Mammary epithelial cell (primary cell): ENCODE measurements around the gene DDX42.

Source experiments
- EZH2 ChIP-seq: IDR thresholded peaks from 2 replicates; pipeline ENCODE4 v1.6.1; 2012; ENCODE audit warnings: low read length, inconsistent platforms, borderline replicate concordance
- TF ChIP-seq, protein P1 (sequence below), 2 donors: IDR thresholded peaks in 1 of 2; conservative IDR thresholded peaks in 1 of 2; 2 replicates each; pipeline ENCODE4 v1.5.1; 2011 to 2012; ENCODE audit warnings: inconsistent platforms in 2 of 2, low read length in 2 of 2, mild to moderate bottlenecking in 2 of 2, control low read depth in 1 of 2, low read depth in 1 of 2; ENCODE audit not compliant: insufficient read depth in 1 of 2; ENCODE audit errors: extremely low read depth in 1 of 2

DNA sequence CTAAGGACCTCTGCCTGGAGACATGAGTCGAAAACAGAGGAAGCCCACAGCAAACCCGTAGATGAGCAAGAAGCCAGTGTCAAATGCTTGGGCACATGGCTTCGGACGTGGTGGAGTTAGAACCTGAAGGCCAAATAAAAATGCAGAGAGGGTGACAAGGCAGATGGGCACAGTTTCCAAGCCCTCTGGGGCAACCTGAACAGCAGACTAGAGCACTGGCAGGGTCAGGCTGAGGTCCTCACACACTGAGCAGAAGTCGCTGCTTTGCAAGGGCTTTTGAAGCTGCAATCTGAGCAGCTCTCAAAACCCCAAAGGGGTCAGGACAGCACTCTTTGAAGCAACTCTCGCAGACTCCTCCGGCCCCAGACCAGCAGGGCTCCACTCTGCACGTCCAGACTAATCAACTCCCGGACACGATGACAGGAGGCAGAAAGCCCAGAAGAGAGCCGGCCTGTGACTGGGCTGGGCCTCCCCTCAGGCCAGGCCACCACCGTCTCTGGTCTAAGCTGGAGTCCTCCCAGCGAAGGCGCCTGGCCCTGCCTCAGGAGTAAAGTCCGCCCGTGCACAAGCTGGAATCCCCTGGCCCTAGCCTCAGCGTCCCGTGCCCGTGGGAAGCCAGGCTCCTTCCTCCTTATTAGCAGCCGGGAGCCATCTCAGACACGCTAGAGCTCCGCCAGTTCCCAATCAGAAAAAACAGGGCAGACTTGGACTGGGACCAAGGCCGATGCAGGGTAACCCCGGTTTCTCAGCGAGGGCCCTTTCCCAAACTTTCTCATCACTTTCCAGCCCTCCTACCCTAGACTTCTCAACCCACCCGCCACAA lies 67.6 kb downstream of the DDX42 start:
- TF ChIP-seq, protein P1, sequence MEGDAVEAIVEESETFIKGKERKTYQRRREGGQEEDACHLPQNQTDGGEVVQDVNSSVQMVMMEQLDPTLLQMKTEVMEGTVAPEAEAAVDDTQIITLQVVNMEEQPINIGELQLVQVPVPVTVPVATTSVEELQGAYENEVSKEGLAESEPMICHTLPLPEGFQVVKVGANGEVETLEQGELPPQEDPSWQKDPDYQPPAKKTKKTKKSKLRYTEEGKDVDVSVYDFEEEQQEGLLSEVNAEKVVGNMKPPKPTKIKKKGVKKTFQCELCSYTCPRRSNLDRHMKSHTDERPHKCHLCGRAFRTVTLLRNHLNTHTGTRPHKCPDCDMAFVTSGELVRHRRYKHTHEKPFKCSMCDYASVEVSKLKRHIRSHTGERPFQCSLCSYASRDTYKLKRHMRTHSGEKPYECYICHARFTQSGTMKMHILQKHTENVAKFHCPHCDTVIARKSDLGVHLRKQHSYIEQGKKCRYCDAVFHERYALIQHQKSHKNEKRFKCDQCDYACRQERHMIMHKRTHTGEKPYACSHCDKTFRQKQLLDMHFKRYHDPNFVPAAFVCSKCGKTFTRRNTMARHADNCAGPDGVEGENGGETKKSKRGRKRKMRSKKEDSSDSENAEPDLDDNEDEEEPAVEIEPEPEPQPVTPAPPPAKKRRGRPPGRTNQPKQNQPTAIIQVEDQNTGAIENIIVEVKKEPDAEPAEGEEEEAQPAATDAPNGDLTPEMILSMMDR (conservative IDR thresholded peaks at IDR 0.05 in 1 of 2, IDR thresholded peaks at IDR 0.05 in 1 of 2; ENCODE audit: extremely low read depth in 1 of 2, insufficient read depth in 1 of 2, low read depth in 1 of 2, low read length in 2 of 2), result no peak
- TF ChIP-seq EZH2, result no peak
